ENCODE data around the gene AGAP1.
A peak's percentile ranks its signal among the peaks of the same experiment; 100 is the strongest.

The AGAP1 gene

GRCh38 chr2:236106761-236107160 is 612.9 kb downstream of the AGAP1 start:
- no peak for DNase-seq

DNA sequence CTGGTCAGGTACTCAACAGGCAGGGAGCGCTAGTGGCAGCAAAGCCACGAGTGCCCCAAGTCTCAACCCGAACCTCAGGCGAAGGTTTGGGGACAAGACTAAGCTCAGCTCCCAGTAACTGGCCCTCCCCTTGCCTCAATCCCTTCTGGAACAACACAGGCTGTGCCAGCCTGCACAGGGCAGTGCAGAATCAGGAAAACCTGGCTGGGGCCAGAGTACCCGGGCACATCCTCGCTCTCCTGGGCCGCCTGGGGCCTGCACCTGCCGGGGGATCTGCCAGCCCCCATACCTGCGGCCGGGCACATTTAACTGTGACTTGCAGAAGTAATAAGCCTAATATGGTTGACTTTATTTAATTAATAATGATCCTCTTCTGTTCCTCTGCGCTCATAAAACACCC is 613.7 kb downstream of the AGAP1 start:
- DNase-seq, result no peak

GRCh38 chr2:236107942-236108625 is 614.2 kb downstream of the AGAP1 start:
- DNase-seq, result peak in 10 of 56 donors; percentile 3 to 43 (median 14)

DNA sequence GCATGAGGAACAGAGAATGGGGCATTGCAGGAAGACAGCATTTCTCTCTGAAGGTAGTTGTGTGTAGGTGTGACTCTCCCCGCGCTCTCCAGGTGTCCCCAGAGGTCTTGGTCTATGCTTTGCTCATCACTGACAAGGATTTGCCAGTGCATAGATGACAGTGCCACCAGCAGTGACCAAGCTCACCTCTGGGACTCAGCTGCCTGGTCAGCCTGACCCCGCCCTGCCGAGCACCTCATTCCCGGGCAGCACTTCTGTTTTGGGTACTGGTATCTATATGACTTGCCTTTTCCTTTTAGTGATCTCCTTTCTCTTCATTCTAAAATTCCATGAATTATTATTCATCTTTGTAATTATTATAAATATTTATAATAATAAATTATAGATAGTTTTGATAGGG is 615.2 kb downstream of the AGAP1 start:
- no peak for DNase-seq

DNA sequence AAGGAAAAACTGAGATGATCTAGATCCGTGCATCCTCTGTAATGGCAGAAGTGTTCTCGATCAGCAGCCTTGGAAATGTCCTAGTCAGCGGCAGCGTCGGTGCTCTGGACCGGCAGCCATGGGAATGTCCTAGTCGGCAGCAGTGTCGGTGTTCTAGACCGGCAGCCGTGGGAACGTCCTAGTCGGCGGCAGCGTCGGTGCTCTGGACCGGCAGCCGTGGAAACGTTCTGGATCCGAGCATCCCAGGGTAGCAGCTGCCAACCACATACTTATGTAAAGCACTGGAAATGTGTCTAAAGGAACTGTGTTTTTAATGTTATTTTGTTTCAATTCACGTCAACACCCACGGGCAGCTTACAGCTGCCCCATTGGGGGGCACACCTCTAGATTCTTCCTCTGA is 615.6 kb downstream of the AGAP1 start:
- DNase-seq, result no peak

DNA sequence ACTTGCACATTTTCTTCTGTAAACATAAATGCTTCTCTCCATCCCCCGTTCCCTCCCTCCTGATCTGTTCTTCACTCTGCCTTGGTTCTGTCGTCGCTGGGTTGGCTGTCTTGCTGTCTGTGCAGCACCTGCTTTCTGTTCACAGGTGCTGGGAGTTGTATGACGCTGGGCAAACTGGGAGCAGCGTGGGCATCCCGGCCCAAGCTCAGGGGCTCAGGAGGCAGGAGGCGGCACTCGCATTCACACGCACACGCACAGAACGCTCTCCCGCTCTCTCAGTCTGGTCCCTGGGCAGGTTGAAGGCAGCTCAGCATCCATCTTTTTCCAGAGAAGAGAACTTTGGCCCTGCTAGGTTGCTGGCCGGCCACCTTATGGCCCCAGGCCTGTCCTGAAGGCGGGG is 618.6 kb downstream of the AGAP1 start:
- DNase-seq, result no peak

DNA sequence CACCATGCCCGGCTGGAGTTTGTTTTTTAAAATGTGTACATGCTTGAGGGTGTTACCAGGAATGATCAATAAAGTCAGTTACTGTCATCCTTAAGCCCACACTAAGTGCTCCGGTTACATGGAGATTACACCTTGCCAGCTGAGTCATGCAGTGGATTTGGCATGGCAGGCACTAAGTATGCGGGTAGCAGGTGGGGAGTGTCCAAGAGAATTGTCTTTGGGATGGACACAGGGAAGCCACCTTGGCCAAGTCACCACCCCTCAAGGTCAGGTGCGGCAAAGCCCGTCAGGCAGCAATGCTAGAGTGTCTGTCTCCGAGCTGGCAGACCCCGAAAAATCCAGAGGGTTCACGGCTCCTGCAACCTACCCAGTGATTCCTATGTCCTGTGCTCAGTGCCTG is 619.6 kb downstream of the AGAP1 start:
- no peak for DNase-seq

DNA sequence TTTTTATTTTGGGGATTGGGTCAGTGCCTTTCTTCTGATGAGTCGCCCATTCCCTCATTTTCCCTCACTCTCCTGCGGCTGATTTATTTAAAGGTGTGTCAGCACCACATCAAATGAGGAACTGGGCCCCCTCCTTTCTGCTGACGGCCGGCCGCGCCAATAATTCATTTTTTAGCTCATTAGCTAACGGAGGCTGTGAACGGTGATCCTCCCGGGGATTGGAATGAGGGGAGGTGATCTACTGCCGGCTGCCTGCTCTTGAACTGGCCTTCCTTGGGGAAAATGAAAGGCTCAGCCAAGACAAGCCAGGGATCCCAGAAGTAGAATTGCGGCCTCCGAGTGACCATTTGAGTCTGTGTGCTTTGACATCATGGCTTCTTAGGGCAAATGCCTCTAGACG is 620.1 kb downstream of the AGAP1 start:
- no peak for DNase-seq

GRCh38 chr2:236114959-236115358 is 621.1 kb downstream of the AGAP1 start:
- DNase-seq, result no peak

GRCh38 chr2:236117401-236117800 is 623.6 kb downstream of the AGAP1 start:
- DNase-seq, result no peak

- no peak for DNase-seq
Observed at GRCh38 chr2:236117861-236118269, 624.0 kb downstream of the AGAP1 start.

DNA sequence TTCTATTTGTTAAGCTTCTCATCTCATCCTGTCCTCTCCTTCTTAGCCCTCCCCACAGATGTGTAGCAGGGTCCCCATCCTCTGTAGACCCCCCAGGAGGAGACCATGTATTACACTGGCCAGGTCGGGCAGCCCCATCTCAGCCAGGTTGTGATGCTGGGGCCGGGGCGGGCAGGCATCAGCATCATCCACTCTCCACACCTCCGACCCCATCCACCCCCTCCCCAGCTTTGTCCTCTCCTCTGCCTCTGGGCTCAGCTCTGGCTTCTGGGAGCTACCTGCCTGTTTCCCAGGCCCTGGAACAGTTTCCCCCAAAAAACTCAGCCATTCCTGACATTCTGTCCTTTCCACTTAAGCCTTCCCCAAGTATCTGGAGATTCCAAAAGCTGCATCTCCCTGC is 625.2 kb downstream of the AGAP1 start:
- DNase-seq, result no peak

- DNase-seq, result no peak
Observed at GRCh38 chr2:236119476-236119875, 625.6 kb downstream of the AGAP1 start.

GRCh38 chr2:236120141-236120601 is 626.3 kb downstream of the AGAP1 start:
- DNase-seq, result no peak

DNA sequence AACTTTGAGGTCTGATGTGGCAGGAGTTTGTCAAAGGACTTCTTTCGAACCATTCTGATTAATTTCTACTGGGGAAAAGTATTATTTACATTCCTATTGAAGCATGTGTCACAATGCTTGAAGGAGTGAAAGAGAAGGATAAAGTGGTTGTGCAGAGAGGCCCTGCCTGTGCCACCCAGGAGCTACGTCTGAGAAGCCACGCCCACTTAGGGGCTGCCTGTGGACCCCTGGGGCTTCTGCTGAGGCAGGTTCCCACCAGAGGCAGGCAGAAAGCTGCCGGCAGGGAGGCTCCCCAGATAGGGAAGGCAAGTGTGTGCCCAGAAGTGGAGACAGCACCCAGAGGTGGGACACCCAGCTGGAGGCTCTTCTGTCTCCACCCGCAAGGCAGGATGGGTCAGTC is 627.0 kb downstream of the AGAP1 start:
- DNase-seq, result no peak

DNA sequence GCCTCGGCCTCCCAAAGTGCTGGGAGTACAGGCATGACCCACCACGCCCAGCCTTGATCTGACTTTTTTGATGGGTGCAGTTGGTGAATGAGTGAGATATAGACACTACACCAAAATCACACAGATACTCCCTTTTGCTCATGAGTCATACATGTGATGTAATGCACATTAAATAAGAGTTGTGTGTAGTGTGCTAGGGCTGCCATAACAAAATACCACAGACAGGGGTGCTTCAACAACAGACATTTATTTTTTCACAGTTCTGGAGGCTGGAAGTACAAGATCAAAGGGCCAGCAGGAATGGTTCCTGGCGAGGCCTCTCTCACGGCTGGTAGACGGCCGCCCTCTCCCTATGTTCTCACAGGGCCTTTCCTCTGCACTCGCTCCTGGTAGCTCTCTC is 627.7 kb downstream of the AGAP1 start:
- DNase-seq, result no peak

- no peak for DNase-seq
Observed at GRCh38 chr2:236122236-236122635, 628.4 kb downstream of the AGAP1 start.

DNA sequence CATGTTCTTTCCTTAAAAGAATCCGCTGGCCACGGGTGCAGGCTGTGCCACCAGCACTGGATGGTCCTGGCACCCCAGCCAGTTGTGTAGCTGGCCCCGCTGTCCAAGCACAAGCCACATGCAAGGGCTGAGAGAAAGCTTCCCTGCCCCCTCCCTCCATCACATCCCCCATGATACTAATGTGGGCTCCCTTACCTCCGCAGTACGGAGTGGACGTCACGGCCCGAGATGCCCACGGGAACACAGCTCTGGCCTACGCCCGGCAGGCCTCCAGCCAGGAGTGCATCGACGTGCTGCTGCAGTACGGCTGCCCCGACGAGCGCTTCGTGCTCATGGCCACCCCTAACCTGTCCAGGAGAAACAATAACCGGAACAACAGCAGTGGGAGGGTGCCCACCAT is 629.9 kb downstream of the AGAP1 start:
- no peak for DNase-seq

- no peak for DNase-seq
Observed at GRCh38 chr2:236124182-236124893, 630.5 kb downstream of the AGAP1 start.

DNA sequence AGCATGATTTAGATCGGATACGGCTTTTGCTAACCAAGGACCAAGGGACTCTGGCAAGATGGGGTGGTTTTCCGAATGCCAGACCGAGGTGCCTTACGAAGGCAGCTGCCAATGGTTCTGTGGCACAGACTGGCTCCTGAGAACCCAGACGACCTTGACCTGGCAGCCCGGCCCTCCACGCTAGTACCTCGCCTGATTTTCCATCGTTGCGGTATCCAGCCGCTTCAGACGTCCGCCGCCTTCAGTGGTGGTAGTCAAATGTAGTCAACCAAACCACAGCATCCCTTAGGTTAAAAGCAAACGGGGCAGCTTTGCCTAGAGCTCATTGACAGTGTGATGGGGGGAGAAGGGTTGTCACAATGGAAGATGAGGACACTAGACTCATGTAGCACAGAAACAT is 631.7 kb downstream of the AGAP1 start:
- DNase-seq, result no peak

GRCh38 chr2:236127010-236127409 is 633.2 kb downstream of the AGAP1 start:
- no peak for DNase-seq

GRCh38 chr2:236128321-236128720 is 634.5 kb downstream of the AGAP1 start:
- DNase-seq, result no peak

- DNase-seq, result no peak
Observed at GRCh38 chr2:236129935-236130334, 636.1 kb downstream of the AGAP1 start.

Data from nucleus accumbens (tissue), 56 donors.